Astrocyte of the spinal cord (primary cell): ENCODE data around the gene HSPG2.

Source experiments
- DNase-seq: peaks from one replicate; pipeline ENCODE4 v3.0.0; 2011; ENCODE audit warnings: low read depth, low spot score
- H3K4me3 ChIP-seq: 2 replicates; pipeline ENCODE4 v1.5.1; 2011; ENCODE audit warnings: low read depth, mild to moderate bottlenecking, low read length, moderate library complexity
- CTCF ChIP-seq: IDR thresholded peaks from 2 replicates; pipeline ENCODE4 v1.5.1; 2012; ENCODE audit warnings: low read depth, mild to moderate bottlenecking, low read length, inconsistent platforms
- in situ Hi-C: cut with HindIII; loops from 2 replicates; pipeline ENCODE4 v1.10.0; 2017; ENCODE audit warnings: low sequenced_read_pairs

HSPG2 gene

GRCh38 chr1:21885236-21886037, 51.7 kb downstream of the HSPG2 start:
- no peak overlapping the region for H3K4me3 ChIP-seq
- DNase-seq: no peak
- in situ Hi-C loops: no loop called here
- TF ChIP-seq CTCF: no peak

GRCh38 chr1:21884456-21885235, 52.5 kb downstream of the HSPG2 start:
- TF ChIP-seq CTCF: no peak
- in situ Hi-C loops: no loop called here
- no peak for DNase-seq
- H3K4me3 ChIP-seq: no peak overlapping the region

- peak; percentile 0 for TF ChIP-seq CTCF
- in situ Hi-C loops: no loop called here
- no peak for DNase-seq
- H3K4me3 ChIP-seq: no peak overlapping the region
These were observed 54.2 kb downstream of the HSPG2 start for GRCh38 chr1:21882721-21883415.

- no peak for TF ChIP-seq CTCF
- no peak overlapping the region for H3K4me3 ChIP-seq
- DNase-seq: no peak
- in situ Hi-C loops: no loop called here
These were observed 55.9 kb downstream of the HSPG2 start for GRCh38 chr1:21881250-21881649.

- H3K4me3 ChIP-seq: no peak overlapping the region
- no peak for TF ChIP-seq CTCF
- in situ Hi-C loops: no loop called here
- DNase-seq: no peak
These were observed 56.5 kb downstream of the HSPG2 start for GRCh38 chr1:21880619-21880970.

GRCh38 chr1:21879928-21880618, 57.0 kb downstream of the HSPG2 start:
- in situ Hi-C loops: no loop called here
- no peak for TF ChIP-seq CTCF
- no peak overlapping the region for H3K4me3 ChIP-seq
- no peak for DNase-seq
